ENCODE measurements around the gene LRBA.
"Not testable (repeated sequence)": the region's sequence is repeated elsewhere in the genome, so short reads cannot be mapped to it uniquely, and the experiment has no call there.

The LRBA gene

DNA sequence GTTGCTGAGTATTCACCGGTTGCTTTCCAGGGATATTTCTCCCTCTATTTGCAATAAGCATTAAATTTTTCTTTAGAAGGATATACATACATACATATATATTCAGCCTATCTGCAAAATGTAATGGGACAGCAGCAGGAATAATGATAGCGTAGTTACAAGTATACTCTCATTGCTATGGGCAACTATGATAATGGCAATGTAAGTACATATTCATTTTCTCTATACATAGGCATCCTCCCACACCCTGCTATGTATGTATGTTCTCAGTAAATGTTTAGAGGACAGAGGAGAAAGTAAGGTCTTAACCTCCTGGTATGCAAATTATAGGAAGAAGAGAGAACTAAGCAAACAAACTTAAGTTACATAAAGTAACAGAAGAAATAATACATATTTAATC lies 452.8 kb downstream of the LRBA start:
- DNase-seq (ENCODE audit: low read depth), result no peak
- TF ChIP-seq CTCF (IDR thresholded peaks at IDR 0.05; ENCODE audit: insufficient read depth, low read depth, low read length, missing control alignments), result no peak

DNA sequence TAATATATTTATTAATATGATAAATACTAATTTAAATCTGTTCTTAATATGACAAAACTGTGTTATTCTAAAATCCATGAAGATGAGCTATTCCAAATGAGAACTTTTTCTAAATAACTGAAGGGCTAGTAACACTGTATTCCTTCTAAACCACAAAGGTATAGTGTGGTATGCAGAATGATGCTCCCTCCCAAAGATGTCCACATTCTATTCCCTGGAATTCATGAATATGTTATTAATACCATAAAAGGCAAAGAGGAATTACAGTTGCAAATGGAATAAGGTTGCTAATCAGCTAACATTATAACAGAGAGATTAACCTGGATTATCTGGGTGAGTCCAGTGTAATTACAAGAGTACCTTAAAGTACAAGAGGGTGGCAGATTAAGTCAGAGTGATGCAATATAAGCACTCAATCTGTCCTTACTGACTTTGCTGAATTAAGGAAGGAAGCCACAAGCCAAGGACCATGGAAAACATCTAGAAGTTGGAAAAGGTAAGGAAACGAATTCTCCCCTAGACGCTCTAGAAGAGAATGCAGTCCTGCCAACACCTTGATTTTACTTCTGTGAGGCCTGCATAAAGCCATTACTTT lies 453.8 kb downstream of the LRBA start:
- TF ChIP-seq CTCF (IDR thresholded peaks at IDR 0.05; ENCODE audit: insufficient read depth, low read depth, low read length, missing control alignments), result no peak
- no peak for DNase-seq (ENCODE audit: low read depth)
- no peak overlapping the region for H3K4me3 ChIP-seq (ENCODE audit: low read length)

More for the DNA sequence above, 452.8 kb downstream of the LRBA start:
- H3K4me3 ChIP-seq (ENCODE audit: low read length), result no peak overlapping the region

DNA sequence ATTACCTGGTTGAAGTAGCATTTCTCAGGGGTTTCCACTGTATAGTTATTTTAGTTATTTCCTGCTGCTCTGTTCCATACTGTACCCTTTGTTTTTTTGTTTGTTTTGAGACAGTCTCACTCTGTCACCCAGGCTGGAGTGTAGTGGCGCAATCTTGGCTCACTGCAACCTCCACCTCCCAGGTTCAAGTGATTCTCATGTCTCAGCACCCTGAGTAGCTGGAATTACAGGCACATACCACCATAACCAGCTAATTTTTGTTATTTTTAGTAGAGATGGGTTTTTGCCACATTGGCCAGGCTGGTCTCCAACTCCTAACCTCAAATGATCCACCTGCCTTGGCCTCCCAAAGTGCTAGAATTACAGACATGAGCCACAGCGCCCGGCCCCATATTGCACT lies 457.3 kb downstream of the LRBA start:
- not testable (repeated sequence) for H3K4me3 ChIP-seq (ENCODE audit: low read length)
- DNase-seq (ENCODE audit: low read depth), result peak; percentile 34

- H3K4me3 ChIP-seq (ENCODE audit: low read length), result no peak overlapping the region
- DNase-seq (ENCODE audit: low read depth), result no peak
- TF ChIP-seq CTCF (IDR thresholded peaks at IDR 0.05; ENCODE audit: insufficient read depth, low read depth, low read length, missing control alignments), result no peak
Observed at GRCh38 chr4:150547154-150547838, 467.8 kb downstream of the LRBA start.

DNA sequence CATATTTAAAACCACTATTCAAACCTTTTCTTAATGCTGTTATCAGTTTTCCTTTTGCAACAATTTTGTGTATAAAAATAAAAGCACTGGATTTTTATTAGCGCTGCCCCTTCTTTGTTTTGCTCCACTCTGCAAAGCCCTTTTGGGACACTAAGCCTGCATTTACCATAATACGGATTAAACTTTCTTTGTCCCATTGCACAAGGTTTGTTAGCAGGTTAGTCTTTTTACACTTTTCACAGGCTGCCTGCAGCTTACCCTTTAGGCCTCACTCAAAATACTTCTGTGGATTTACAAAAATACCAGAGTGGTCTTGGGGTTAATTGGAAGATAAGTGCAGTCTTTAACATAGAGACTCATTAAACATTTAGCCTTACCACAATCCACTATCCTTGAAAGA lies 468.8 kb downstream of the LRBA start:
- DNase-seq (ENCODE audit: low read depth), result no peak
- TF ChIP-seq CTCF (IDR thresholded peaks at IDR 0.05; ENCODE audit: insufficient read depth, low read depth, low read length, missing control alignments), result no peak
- H3K4me3 ChIP-seq (ENCODE audit: low read length), result no peak overlapping the region

GRCh38 chr4:150543042-150543441 lies 472.0 kb downstream of the LRBA start:
- no peak for TF ChIP-seq CTCF (IDR thresholded peaks at IDR 0.05; ENCODE audit: insufficient read depth, low read depth, low read length, missing control alignments)
- H3K4me3 ChIP-seq (ENCODE audit: low read length), result no peak overlapping the region
- DNase-seq (ENCODE audit: low read depth), result no peak

DNA sequence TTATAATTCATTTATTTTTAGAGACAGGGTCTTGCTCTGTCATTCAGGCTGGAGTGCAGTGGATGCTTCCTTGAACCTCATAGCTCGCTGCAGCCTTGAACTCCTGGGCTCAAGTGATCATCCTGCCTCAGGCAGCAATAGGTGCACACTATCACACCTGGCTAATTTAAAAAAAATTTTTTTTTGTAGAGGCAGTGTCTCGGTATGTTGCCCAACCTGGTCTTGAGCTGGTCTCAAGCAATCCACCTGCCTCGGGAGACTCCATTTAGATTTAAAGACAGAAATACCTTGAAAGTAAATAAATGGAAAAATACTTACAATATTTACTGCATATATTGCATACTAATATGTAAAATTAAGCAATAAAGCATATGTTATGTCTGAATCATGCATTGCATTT lies 473.4 kb downstream of the LRBA start:
- no peak overlapping the region for H3K4me3 ChIP-seq (ENCODE audit: low read length)
- no peak for TF ChIP-seq CTCF (IDR thresholded peaks at IDR 0.05; ENCODE audit: insufficient read depth, low read depth, low read length, missing control alignments)
- no peak for DNase-seq (ENCODE audit: low read depth)
